K562 (cell line): Measurements from ENCODE around the gene EIF2AK3. TPM values are rescaled to one million over a fixed set of nuclear protein-coding genes. Genes with fewer than 3 reads are reported as not detected.
A peak's percentile ranks its signal among the peaks of the same experiment; 100 is the strongest.

ENCODE experiments used
- MIER1 ChIP-seq: fragments of 450-650 bp; IDR thresholded peaks from 2 replicates; pipeline ENCODE4 v1.6.1; 2016; ENCODE audit warnings: antibody characterized with exemption, mild to moderate bottlenecking, low read depth
- RERE ChIP-seq: sonication (generic); formaldehyde crosslinking; IDR thresholded peaks from 2 replicates; pipeline ENCODE4 v1.8.0; 2023; ENCODE audit warnings: missing genetic modification reagents, mild to moderate bottlenecking, borderline replicate concordance
- ZBTB9 ChIP-seq: fragments of 450-650 bp; formaldehyde crosslinking; IDR thresholded peaks from 2 replicates; pipeline ENCODE4 v1.4.0; 2020; ENCODE audit warnings: mild to moderate bottlenecking, moderate library complexity
- polyA plus RNA-seq, 8 experiments: library from polyadenylated mRNA; depleted of rRNA in 4 of 8; stranded (reverse) in 5 of 8; unstranded in 3 of 8; fragments of >200 nt; fragmentation: Nextera tagmentation in 2 of 8; fragmentation: Illumina TruSeq in 1 of 8; extraction: Ambion mirVana in 2 of 8; extraction: Trizol in 1 of 8; gene quantifications; 2 replicates each; pipeline versions ENCODE4 v1.2.1 to v1.2.3, GENCODE V29; 2011 to 2014; ENCODE audit warnings: inconsistent platforms in 1 of 8, missing spikeins in 1 of 8
- total RNA-seq, 7 experiments: library from RNA; depleted of rRNA in 6 of 7; stranded (reverse); fragments of >200 nt in 6 of 7; fragmentation: Illumina TruSeq in 2 of 7; extraction: Trizol in 2 of 7; gene quantifications; 2 replicates each; pipeline versions ENCODE4 v1.2.1 to v1.2.3, GENCODE V29; 2011 to 2021; ENCODE audit warnings: low replicate concordance in 1 of 7
- TF ChIP-seq, protein P1 (sequence below): fragments of 250-450 bp; sonication (Bioruptor Pico); IDR thresholded peaks from 2 replicates; pipeline ENCODE4 v1.5.0; 2020; ENCODE audit warnings: mild to moderate bottlenecking, borderline replicate concordance
- TF ChIP-seq, protein P2 (sequence below): sonication (generic); formaldehyde crosslinking; IDR thresholded peaks from 2 replicates; pipeline ENCODE4 v1.8.1; 2023; ENCODE audit warnings: mild to moderate bottlenecking, missing genetic modification reagents
- TF ChIP-seq, protein P3 (sequence below): sonication (generic); formaldehyde crosslinking; IDR thresholded peaks from 2 replicates; pipeline ENCODE4 v1.8.0; 2022; ENCODE audit warnings: missing genetic modification reagents, mild to moderate bottlenecking, moderate library complexity, borderline replicate concordance

The EIF2AK3 gene
- total and polyA plus RNA-seq, 9 of the 15 experiments (the other 6 are each of a cell fraction or from before 2014, with no cell fraction given) = 1.7 to 11.6 (median 7.4) TPM

- TF ChIP-seq RERE (CRISPR knock-in tag) (no peak), MIER1 (no peak), ZBTB9 (peak; percentile 71; the same call in 1 of the 2 replicates)
- TF ChIP-seq, protein P1, sequence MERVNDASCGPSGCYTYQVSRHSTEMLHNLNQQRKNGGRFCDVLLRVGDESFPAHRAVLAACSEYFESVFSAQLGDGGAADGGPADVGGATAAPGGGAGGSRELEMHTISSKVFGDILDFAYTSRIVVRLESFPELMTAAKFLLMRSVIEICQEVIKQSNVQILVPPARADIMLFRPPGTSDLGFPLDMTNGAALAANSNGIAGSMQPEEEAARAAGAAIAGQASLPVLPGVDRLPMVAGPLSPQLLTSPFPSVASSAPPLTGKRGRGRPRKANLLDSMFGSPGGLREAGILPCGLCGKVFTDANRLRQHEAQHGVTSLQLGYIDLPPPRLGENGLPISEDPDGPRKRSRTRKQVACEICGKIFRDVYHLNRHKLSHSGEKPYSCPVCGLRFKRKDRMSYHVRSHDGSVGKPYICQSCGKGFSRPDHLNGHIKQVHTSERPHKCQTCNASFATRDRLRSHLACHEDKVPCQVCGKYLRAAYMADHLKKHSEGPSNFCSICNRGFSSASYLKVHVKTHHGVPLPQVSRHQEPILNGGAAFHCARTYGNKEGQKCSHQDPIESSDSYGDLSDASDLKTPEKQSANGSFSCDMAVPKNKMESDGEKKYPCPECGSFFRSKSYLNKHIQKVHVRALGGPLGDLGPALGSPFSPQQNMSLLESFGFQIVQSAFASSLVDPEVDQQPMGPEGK (CRISPR knock-in tag) = no peak
- TF ChIP-seq, protein P2, sequence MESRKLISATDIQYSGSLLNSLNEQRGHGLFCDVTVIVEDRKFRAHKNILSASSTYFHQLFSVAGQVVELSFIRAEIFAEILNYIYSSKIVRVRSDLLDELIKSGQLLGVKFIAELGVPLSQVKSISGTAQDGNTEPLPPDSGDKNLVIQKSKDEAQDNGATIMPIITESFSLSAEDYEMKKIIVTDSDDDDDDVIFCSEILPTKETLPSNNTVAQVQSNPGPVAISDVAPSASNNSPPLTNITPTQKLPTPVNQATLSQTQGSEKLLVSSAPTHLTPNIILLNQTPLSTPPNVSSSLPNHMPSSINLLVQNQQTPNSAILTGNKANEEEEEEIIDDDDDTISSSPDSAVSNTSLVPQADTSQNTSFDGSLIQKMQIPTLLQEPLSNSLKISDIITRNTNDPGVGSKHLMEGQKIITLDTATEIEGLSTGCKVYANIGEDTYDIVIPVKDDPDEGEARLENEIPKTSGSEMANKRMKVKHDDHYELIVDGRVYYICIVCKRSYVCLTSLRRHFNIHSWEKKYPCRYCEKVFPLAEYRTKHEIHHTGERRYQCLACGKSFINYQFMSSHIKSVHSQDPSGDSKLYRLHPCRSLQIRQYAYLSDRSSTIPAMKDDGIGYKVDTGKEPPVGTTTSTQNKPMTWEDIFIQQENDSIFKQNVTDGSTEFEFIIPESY (CRISPR knock-in tag) = no peak
- TF ChIP-seq, protein P3, sequence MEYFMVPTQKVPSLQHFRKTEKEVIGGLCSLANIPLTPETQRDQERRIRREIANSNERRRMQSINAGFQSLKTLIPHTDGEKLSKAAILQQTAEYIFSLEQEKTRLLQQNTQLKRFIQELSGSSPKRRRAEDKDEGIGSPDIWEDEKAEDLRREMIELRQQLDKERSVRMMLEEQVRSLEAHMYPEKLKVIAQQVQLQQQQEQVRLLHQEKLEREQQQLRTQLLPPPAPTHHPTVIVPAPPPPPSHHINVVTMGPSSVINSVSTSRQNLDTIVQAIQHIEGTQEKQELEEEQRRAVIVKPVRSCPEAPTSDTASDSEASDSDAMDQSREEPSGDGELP (CRISPR knock-in tag) = peak; percentile 39; the same call in 1 of the 2 replicates
Measured at GRCh38 chr2:88627055-88627855, at the start of gene EIF2AK3 (continued).
